Esophagus muscularis mucosa (tissue), 4 donors: ENCODE data around the gene LRRC61.

ENCODE experiments used
- CTCF ChIP-seq, 3 experiments: fragments of 200-600 bp in 2 of 3; fragments of 450-650 bp in 1 of 3; sonication (generic) in 2 of 3; IDR thresholded peaks; one replicate each; pipeline ENCODE4 v1.5.1; 2017 to 2019; ENCODE audit warnings: antibody characterized with exemption in 3 of 3, mild to moderate bottlenecking in 2 of 3, moderate library complexity in 1 of 3
- EP300 ChIP-seq: sonication (generic); formaldehyde crosslinking; IDR thresholded peaks from one replicate; pipeline ENCODE4 v1.6.1; 2017; ENCODE audit warnings: antibody characterized with exemption
- POLR2A ChIP-seq: fragments of 450-650 bp; IDR thresholded peaks from one replicate; pipeline ENCODE4 v1.6.1; 2017; ENCODE audit warnings: antibody characterized with exemption, moderate library complexity, mild to moderate bottlenecking, low read depth
- POLR2AphosphoS5 ChIP-seq, 2 donors: sonication (generic); formaldehyde crosslinking; IDR thresholded peaks; one replicate each; pipeline ENCODE4 v1.6.1; 2017; ENCODE audit warnings: antibody characterized with exemption in 2 of 2

DNA sequence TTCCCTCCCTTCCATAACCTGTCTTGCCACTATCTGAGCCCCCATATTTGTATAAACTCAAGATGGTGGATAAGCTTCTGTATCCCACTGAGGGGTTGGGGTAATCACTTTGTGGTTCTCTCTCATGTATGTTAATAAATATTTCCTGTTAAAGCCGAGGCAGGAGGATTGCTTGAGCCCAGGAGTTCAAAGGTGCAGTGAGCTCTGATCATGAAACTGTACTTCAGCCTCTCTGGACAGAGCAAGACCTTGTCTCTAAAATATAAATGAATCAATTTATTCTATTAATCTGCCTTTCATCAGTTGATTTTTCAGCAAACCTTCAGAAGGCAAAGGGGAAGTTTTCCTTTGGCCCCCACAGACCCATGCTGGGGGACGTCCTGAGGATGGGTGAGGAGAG, 20.1 kb downstream of the LRRC61 start:
- TF ChIP-seq CTCF (IDR thresholded peaks at IDR 0.05) (no peak), POLR2A (no peak), EP300 (no peak), POLR2AphosphoS5 (IDR thresholded peaks at IDR 0.05) (no peak)
